DMS79 treated with DMSO at 0.1 percent for 48 hours (cell line): ENCODE measurements around the gene RPSA.
"Not testable (repeated sequence)": the region's sequence is repeated elsewhere in the genome, so short reads cannot be mapped to it uniquely, and the experiment has no call there.

Source experiments
- DNase-seq: peaks from one replicate; lab custom pipeline; 2025; lab: John Stamatoyannopoulos, UW

RPSA gene

DNA sequence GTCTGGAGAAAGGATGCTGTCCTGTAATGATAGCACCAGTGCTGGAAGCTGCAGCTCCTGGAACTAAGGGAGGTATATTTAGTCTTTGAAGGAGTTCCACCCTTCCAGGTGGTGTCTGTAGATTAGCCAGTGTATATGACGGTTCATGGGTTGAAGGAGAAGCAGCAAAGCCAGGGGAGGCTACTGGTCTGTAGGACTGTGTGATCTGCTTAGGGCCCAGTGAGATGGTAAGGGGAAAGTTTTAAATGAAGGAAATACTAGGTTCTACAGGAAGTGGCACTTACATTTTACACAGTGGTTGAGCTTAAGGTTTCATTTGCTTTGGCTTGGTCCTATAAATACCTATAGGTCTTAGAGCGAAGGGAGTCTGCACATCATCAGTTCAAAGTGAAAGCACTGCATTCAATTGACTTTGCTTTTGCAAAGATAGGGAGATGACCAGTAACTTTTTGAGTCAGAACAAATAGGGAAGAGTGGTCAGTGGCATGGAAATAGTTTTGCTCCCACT lies 17.7 kb upstream of the RPSA start:
- no peak for DNase-seq

GRCh38 chr3:39390181-39390580 lies 16.3 kb upstream of the RPSA start:
- DNase-seq: no peak

GRCh38 chr3:39396690-39397089 lies 9.8 kb upstream of the RPSA start:
- no peak for DNase-seq

GRCh38 chr3:39398700-39399099 lies 7.8 kb upstream of the RPSA start:
- DNase-seq: no peak

GRCh38 chr3:39401983-39402382 lies 4.5 kb upstream of the RPSA start:
- no peak for DNase-seq

DNA sequence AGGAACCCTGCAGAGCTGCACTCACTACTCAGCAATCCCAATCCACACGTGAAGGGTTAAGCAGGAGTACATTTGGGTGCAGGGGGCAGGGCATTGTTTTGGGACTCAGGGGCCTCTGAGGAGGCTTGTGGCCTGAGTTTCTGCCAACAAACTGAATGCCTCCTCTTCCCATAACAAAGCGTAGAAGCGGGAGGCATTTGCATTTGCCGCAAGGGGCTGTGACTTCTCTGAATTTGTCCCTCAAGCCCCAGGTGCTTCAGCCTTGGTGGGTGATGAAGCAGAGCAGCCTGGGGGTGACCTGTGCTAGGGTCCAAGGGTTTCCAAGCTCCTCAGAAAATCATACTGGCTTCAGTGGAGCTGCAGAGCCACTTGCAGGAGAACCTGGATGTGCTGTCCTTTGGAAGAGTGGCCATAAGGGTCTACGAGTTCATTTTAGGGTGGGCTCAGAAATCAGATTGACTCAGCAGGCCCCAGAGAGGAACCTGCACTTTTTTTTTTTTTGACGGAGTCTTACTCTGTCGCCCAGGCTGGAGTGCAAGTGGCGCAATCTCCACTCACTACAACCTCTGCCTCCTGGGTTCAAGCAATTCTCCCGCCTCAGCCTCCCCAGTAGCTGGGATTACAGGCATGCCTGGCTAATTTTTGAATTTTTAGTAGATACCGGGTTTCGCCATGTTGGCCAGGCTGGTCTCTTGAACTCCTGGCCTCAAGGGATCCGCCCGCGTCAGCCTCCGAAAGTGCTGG lies 1.4 kb upstream of the RPSA start:
- no peak for DNase-seq

DNA sequence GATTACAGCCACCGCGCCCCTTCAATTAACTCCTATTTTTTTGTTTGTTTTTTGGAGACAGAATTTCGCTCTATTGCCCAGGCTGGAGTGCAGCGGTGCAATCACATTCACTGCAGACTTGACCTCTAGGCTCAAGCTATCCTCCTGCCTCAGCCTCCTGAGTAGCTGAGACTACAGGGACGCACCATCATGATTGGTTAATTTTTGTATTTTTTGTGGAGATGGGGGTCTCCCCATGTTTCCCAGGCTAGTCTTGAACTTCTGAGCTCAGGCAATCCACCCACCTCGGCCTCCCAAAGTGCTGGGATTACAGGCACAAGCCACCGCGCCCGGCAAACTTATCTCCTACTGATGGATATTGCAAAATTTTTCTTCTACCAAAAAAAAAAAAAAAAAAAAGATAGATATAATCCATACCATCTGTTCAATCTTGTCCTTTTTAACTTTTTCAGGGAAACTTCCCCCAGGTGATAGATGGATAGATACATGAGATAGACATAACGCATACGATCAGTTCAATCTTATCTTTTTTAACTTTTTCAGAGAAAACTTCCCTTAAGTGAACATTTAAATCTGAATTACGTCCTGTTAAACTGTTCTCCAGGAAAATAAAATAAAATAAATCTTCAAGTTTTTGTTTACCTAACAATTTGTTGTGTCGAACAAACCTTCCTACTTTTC lies 693 bp upstream of the RPSA start:
- no peak for DNase-seq

DNA sequence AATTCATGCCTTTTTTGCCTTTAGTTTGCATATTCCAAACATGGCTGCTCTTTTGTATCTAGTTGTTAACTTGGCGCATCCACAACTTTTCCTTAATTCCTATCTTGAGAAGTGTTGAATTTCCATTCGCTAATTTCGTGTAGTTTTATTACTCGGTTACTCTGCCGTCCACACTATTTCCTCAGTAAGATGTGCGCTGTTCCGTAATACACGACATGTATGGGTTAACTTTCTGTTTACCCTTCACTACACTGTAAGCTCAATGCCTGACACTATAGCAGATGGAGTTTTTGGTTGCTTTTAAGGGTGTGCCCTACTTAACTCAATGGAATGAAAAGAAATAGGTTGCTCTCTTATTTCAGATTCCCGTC lies 724 bp downstream of the RPSA start:
- no peak for DNase-seq

DNA sequence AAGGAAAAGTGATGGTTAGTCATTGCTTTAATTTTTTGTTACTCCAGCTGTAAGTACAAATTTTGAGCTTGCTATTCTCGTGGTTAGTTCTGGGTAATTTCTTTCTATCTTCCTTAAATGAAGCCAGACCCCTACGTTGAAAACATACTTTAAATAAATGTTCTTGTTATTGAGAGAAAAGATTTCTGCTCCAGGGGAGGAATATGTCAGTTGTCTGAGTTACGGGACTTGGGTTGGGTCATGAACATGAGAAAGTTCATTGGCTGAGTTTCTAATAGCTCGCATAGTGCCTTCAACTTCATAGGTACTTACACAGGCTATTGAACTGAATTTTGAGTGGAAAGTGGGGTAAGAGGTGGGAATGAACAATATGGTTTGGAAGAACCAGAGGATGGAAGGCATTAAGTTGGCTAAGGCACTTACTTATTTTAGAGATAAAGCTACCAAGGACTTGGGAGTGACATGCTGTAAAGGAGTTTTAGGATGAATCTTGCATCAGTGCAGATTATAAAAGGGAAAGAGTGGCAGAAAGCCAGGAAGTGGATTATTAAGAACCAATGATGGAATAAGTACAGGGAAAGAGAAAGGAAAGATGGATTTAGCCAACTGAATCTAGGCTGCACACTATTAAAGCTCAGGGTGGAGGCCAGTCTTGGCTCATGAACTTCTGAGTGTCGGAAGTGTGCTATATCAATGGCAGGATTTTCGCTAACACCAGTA lies 1.4 kb downstream of the RPSA start:
- no peak for DNase-seq

GRCh38 chr3:39408493-39409372 lies 2.2 kb downstream of the RPSA start:
- no peak for DNase-seq

- DNase-seq: no peak
Measured at GRCh38 chr3:39409514-39410136, 3.1 kb downstream of the RPSA start.

DNA sequence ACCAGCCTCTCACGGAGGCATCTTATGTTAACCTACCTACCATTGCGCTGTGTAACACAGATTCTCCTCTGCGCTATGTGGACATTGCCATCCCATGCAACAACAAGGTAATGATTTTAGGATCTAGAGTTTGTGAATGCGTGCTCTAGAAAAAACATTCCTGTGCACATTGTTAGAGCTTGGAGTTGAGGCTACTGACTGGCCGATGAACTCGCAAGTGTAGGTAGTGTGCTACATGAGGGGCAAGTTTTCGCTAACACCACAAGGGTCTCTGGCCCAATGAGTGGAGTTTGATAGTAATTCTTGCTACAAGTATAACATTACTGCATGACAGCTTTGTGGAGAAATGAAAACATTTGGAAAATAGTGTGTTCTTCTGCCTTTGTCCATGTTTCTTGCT lies 4.4 kb downstream of the RPSA start:
- DNase-seq: no peak

DNA sequence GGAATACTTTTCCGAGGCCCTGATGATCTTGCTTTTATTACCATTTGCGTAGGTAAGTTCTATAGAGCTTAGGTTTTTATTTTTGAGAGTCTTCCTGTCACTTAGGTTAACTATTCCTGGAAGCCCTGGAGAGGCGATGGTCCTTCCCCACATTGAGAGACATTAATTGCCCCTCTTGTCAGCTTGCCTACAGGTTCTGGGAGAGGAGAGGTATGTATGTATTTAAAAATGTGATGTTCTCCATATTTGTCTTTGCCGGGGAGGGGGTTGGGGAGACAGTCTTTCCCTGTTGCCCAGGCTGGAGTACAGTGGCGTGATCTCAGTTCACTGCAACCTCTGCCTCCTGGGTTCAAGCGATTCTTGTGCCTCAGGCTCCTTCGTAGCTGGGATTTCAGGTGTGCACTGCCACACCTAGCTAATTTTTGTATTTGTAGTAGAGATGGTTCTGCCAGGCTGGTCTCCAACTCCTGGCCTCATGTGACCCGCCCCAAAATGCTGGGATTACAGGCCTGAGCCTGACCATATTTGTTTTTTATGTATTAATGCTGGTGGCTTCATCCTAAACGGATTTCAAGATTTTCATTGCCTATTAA lies 6.2 kb downstream of the RPSA start:
- no peak for DNase-seq

- DNase-seq: no peak
Measured at GRCh38 chr3:39413691-39414420, 7.3 kb downstream of the RPSA start.

DNA sequence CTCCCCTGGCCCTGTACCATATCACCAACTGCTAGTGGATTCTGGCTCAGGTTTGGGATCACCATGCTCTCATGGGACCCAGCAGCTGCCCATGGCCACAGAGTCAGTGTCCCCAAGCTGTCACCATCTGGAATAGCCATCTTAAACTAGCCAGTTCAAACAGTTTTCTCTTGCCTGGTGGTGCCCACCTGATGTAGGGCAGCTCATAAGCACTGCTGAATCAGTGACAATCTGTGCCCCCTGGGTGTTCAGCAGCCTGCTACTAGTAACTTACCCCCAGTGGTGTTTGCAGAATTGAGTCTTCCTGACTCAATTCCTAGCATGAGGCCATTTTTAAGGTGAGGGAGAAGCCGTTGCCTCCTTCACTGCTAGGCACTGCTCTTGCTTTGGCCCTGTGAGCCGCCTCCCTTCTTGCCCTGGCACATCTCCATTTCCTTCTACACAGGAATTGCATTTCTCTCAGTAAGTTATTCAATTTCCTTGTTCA lies 7.9 kb downstream of the RPSA start:
- no peak for DNase-seq

DNA sequence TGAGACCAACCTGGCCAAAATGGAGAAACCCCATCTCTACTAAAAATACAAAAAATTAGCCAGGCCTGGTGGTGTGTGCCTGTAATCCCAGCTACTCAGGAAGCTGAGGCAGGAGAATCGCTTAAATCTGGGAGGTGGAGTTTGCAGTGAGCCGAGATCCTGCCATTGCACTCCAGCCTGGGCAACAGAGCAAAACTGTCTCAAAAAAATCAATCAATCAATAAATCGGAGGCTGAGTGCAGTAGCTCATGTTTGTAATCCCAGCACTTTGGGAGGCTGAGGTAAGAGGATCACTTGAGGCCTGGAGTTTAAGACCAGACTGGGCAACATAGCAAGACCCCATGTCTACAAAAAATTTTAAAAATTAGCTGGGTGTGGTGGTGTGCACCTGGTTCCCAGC lies 8.8 kb downstream of the RPSA start:
- DNase-seq: not testable (repeated sequence)

DNA sequence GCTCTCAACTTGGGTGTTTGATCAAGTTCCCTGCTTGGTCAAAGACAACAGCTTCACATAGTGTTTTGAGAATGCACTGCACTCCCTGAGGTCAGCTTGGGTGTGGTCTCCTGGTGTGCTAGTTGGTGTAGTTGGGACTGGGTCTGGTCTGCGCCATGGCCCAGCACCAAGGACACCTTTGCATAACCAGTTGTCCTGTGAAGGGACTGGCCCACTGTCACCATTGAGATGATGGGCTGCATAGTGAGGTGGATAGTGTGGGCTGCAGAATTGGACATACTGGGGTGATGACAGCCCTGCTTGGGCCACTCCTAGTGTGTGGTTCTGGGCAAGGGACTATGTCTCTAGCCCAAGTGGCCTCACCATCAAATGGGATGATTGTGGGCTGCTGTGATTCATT lies 9.5 kb downstream of the RPSA start:
- no peak for DNase-seq

GRCh38 chr3:39416998-39417397 lies 10.5 kb downstream of the RPSA start:
- not testable (repeated sequence) for DNase-seq

GRCh38 chr3:39418556-39419225 lies 12.2 kb downstream of the RPSA start:
- DNase-seq: not testable (repeated sequence)
